Measurements from ENCODE around the gene DHX29. TPM values are rescaled to one million over a fixed set of nuclear protein-coding genes. Genes with fewer than 3 reads are reported as not detected.

The DHX29 gene
- total RNA-seq, 1 experiment from 2014 or later = 30.1 TPM

DNA sequence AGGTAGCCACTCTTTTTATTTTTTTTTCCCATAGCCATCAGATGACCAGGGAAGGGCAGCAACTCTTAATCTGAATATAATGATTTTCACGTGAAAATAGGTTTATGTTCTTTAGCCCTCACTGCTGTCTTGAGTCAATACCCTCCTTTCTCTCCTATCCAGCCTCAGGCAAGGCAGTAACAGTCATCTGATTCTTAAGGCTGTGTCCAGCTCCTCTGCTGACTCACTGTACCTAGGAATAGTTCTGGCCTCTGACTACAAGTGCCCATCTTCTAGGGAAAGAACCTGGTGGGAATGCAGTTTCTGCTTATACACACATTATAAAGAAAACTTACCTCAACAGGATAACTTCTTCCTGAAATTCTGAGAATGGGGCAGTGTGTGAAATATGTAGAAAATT is 30.7 kb downstream of the DHX29 start:
- H3K27me3 ChIP-seq (ENCODE audit: control insufficient read depth, insufficient read depth, low read length) = no peaks in the 10 kb centered on the region
- TF ChIP-seq SIN3A (IDR thresholded peaks at IDR 0.05; ENCODE audit: borderline replicate concordance, insufficient read depth, low read depth, low read length) (no peak), POLR2AphosphoS5 (IDR thresholded peaks at IDR 0.05; ENCODE audit: low read depth, low read length) (no peak), TCF7L2 (IDR thresholded peaks at IDR 0.05; ENCODE audit: low read depth, low read length) (no peak)
- TF ChIP-seq, protein P1, sequence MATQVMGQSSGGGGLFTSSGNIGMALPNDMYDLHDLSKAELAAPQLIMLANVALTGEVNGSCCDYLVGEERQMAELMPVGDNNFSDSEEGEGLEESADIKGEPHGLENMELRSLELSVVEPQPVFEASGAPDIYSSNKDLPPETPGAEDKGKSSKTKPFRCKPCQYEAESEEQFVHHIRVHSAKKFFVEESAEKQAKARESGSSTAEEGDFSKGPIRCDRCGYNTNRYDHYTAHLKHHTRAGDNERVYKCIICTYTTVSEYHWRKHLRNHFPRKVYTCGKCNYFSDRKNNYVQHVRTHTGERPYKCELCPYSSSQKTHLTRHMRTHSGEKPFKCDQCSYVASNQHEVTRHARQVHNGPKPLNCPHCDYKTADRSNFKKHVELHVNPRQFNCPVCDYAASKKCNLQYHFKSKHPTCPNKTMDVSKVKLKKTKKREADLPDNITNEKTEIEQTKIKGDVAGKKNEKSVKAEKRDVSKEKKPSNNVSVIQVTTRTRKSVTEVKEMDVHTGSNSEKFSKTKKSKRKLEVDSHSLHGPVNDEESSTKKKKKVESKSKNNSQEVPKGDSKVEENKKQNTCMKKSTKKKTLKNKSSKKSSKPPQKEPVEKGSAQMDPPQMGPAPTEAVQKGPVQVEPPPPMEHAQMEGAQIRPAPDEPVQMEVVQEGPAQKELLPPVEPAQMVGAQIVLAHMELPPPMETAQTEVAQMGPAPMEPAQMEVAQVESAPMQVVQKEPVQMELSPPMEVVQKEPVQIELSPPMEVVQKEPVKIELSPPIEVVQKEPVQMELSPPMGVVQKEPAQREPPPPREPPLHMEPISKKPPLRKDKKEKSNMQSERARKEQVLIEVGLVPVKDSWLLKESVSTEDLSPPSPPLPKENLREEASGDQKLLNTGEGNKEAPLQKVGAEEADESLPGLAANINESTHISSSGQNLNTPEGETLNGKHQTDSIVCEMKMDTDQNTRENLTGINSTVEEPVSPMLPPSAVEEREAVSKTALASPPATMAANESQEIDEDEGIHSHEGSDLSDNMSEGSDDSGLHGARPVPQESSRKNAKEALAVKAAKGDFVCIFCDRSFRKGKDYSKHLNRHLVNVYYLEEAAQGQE (IDR thresholded peaks at IDR 0.05; ENCODE audit: insufficient read depth in 1 of 2, low read depth in 2 of 2, low read length in 1 of 2) = no peak
- TF ChIP-seq, protein P2, sequence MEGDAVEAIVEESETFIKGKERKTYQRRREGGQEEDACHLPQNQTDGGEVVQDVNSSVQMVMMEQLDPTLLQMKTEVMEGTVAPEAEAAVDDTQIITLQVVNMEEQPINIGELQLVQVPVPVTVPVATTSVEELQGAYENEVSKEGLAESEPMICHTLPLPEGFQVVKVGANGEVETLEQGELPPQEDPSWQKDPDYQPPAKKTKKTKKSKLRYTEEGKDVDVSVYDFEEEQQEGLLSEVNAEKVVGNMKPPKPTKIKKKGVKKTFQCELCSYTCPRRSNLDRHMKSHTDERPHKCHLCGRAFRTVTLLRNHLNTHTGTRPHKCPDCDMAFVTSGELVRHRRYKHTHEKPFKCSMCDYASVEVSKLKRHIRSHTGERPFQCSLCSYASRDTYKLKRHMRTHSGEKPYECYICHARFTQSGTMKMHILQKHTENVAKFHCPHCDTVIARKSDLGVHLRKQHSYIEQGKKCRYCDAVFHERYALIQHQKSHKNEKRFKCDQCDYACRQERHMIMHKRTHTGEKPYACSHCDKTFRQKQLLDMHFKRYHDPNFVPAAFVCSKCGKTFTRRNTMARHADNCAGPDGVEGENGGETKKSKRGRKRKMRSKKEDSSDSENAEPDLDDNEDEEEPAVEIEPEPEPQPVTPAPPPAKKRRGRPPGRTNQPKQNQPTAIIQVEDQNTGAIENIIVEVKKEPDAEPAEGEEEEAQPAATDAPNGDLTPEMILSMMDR (IDR thresholded peaks at IDR 0.05) = no peak
- H3K36me3 ChIP-seq (ENCODE audit: control insufficient read depth, insufficient read depth, low read length) = peaks cover 34% of the 10 kb centered on the region
- ATAC-seq (no peak), DNase-seq (ENCODE audit: low read depth, low spot score) (no peak)
- CTCF ChIA-PET = no interaction called here
- intact Hi-C loops (cut with micrococcal nuclease; ENCODE audit: unreplicated experiment) = no loop called here
- in situ Hi-C loops (cut with HindIII; ENCODE audit: low pct_unique_long_range_greater_than_20kb, low sequenced_read_pairs) = no loop called here
- no TSS peak for BruUV-seq (replicated peaks)
- H3K4me3 ChIP-seq (ENCODE audit: low read depth in 2 of 2, low read length in 2 of 2) = no peak overlapping the region
- no peaks in the 10 kb centered on the region for H3K9me3 ChIP-seq (ENCODE audit: control insufficient read depth, insufficient read depth, low read depth, low read length)
- H3K4me1 ChIP-seq (ENCODE audit: control insufficient read depth, insufficient read depth, low read length) = no peaks in the 10 kb centered on the region
- H3K27ac ChIP-seq (ENCODE audit: low read length) = no peak overlapping the region
- POLR2A ChIA-PET = no interaction called here

DNA sequence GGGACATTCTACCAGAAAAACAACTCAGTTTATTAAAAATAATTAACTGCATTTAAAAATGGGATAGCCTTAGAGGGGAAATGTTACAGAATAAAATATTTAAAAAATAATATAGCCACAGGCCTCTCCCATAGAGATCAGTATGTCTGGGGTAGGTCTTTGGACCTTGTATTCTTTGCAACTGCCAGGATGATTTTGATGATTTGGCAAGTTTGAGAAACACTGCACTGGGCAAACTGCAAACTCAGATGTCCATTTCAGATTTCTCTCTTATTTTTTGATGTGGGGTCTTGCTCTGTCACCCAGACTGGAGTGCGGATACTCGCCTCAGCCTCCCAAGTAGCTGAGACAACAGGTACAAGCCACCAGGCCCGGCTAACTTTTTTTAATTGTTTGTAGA is 49.2 kb downstream of the DHX29 start:
- intact Hi-C loops (cut with micrococcal nuclease; ENCODE audit: unreplicated experiment) = no loop called here
- DNase-seq (ENCODE audit: low read depth, low spot score) = no peak
- Histone ChIP-seq H3K27ac (ENCODE audit: low read length) (no peak overlapping the region), H3K4me1 (ENCODE audit: control insufficient read depth, insufficient read depth, low read length) (no peaks in the 10 kb centered on the region), H3K36me3 (ENCODE audit: control insufficient read depth, insufficient read depth, low read length) (peaks cover 40% of the 10 kb centered on the region), H3K4me3 (ENCODE audit: low read depth in 2 of 2, low read length in 2 of 2) (no peak overlapping the region), H3K9me3 (ENCODE audit: control insufficient read depth, insufficient read depth, low read depth, low read length) (no peaks in the 10 kb centered on the region), H3K27me3 (ENCODE audit: control insufficient read depth, insufficient read depth, low read length) (no peaks in the 10 kb centered on the region)
- TF ChIP-seq SIN3A (IDR thresholded peaks at IDR 0.05; ENCODE audit: borderline replicate concordance, insufficient read depth, low read depth, low read length) = no peak
- TF ChIP-seq TCF7L2 (IDR thresholded peaks at IDR 0.05; ENCODE audit: low read depth, low read length) = no peak
- TF ChIP-seq, protein P1 (IDR thresholded peaks at IDR 0.05; ENCODE audit: insufficient read depth in 1 of 2, low read depth in 2 of 2, low read length in 1 of 2) = no peak
- TF ChIP-seq, protein P2 (IDR thresholded peaks at IDR 0.05) = no peak
- TF ChIP-seq POLR2AphosphoS5 (IDR thresholded peaks at IDR 0.05; ENCODE audit: low read depth, low read length) = no peak
- no TSS peak for BruUV-seq (replicated peaks)
- ChIA-PET POLR2A (no interaction called here), CTCF (no interaction called here)
- no peak for ATAC-seq
- in situ Hi-C loops (cut with HindIII; ENCODE audit: low pct_unique_long_range_greater_than_20kb, low sequenced_read_pairs) = no loop called here

All from Panc1 (cell line).